Liver (tissue), 3 donors: ENCODE measurements around the gene PRPF6.

Experiments
- ATF3 ChIP-seq: IDR thresholded peaks from 2 replicates; pipeline ENCODE4 v1.6.1; 2016; ENCODE audit warnings: antibody characterized with exemption
- CTCF ChIP-seq: fragments of 150-350 bp; IDR thresholded peaks from 2 replicates; pipeline ENCODE4 v1.5.1; 2017; ENCODE audit warnings: improper control_type of control experiment, low read depth, low read length; ENCODE audit not compliant: missing input control
- EGR1 ChIP-seq, 2 donors: IDR thresholded peaks; 2 replicates each; pipeline ENCODE4 v1.6.1; 2016 to 2018; ENCODE audit warnings: antibody characterized with exemption in 2 of 2, low read depth in 2 of 2
- MAX ChIP-seq: IDR thresholded peaks from 2 replicates; pipeline ENCODE4 v1.6.1; 2016; ENCODE audit warnings: antibody characterized with exemption
- TAF1 ChIP-seq: conservative IDR thresholded peaks from 2 replicates; pipeline ENCODE4 v1.6.1; 2016; ENCODE audit warnings: antibody characterized with exemption, mild to moderate bottlenecking
- TF ChIP-seq, protein P1 (sequence below): IDR thresholded peaks from 2 replicates; pipeline ENCODE4 v1.6.1; 2016; ENCODE audit warnings: antibody characterized with exemption
- TF ChIP-seq, protein P2 (sequence below): IDR thresholded peaks from 2 replicates; pipeline ENCODE4 v1.6.1; 2016; ENCODE audit warnings: antibody characterized with exemption, mild to moderate bottlenecking
- donor health status: healthy.
- donor health status: healthy.

GRCh38 chr20:63940071-63940471, 40.9 kb upstream of the PRPF6 start:
- TF ChIP-seq ATF3 (no peak), CTCF (no peak), MAX (no peak), TAF1 (no peak), EGR1 (IDR thresholded peaks at IDR 0.05; ENCODE audit: low read depth in 2 of 2) (no peak)
- TF ChIP-seq, protein P1, sequence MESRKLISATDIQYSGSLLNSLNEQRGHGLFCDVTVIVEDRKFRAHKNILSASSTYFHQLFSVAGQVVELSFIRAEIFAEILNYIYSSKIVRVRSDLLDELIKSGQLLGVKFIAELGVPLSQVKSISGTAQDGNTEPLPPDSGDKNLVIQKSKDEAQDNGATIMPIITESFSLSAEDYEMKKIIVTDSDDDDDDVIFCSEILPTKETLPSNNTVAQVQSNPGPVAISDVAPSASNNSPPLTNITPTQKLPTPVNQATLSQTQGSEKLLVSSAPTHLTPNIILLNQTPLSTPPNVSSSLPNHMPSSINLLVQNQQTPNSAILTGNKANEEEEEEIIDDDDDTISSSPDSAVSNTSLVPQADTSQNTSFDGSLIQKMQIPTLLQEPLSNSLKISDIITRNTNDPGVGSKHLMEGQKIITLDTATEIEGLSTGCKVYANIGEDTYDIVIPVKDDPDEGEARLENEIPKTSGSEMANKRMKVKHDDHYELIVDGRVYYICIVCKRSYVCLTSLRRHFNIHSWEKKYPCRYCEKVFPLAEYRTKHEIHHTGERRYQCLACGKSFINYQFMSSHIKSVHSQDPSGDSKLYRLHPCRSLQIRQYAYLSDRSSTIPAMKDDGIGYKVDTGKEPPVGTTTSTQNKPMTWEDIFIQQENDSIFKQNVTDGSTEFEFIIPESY: no peak
- TF ChIP-seq, protein P2, sequence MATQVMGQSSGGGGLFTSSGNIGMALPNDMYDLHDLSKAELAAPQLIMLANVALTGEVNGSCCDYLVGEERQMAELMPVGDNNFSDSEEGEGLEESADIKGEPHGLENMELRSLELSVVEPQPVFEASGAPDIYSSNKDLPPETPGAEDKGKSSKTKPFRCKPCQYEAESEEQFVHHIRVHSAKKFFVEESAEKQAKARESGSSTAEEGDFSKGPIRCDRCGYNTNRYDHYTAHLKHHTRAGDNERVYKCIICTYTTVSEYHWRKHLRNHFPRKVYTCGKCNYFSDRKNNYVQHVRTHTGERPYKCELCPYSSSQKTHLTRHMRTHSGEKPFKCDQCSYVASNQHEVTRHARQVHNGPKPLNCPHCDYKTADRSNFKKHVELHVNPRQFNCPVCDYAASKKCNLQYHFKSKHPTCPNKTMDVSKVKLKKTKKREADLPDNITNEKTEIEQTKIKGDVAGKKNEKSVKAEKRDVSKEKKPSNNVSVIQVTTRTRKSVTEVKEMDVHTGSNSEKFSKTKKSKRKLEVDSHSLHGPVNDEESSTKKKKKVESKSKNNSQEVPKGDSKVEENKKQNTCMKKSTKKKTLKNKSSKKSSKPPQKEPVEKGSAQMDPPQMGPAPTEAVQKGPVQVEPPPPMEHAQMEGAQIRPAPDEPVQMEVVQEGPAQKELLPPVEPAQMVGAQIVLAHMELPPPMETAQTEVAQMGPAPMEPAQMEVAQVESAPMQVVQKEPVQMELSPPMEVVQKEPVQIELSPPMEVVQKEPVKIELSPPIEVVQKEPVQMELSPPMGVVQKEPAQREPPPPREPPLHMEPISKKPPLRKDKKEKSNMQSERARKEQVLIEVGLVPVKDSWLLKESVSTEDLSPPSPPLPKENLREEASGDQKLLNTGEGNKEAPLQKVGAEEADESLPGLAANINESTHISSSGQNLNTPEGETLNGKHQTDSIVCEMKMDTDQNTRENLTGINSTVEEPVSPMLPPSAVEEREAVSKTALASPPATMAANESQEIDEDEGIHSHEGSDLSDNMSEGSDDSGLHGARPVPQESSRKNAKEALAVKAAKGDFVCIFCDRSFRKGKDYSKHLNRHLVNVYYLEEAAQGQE: no peak
